K562 (cell line): ENCODE data around the gene SCYL1. TPM values are rescaled to one million over a fixed set of nuclear protein-coding genes. Genes with fewer than 3 reads are reported as not detected.

Experiments
- ARHGAP35 ChIP-seq: fragments of 450-650 bp; IDR thresholded peaks from 2 replicates; pipeline ENCODE4 v1.6.1; 2018; ENCODE audit not compliant: partially characterized antibody
- CEBPB ChIP-seq: fragments of 450-650 bp; IDR thresholded peaks from 2 replicates; pipeline ENCODE4 v1.6.1; 2016; ENCODE audit warnings: missing genetic modification characterization, missing compliant biosample characterization
- E2F5 ChIP-seq: sonication (generic); formaldehyde crosslinking; IDR thresholded peaks from 2 replicates; pipeline ENCODE4 v1.8.0; 2022; ENCODE audit warnings: mild to moderate bottlenecking, missing genetic modification reagents
- FOS ChIP-seq: IDR thresholded peaks from 3 replicates; pipeline ENCODE4 v1.6.1; 2011; ENCODE audit not compliant: insufficient read length; ENCODE audit errors: extremely low read depth
- NCOA6 ChIP-seq: fragments of 450-650 bp; IDR thresholded peaks from 2 replicates; pipeline ENCODE4 v1.6.1; 2017; ENCODE audit warnings: mild to moderate bottlenecking
- NR0B1 ChIP-seq: fragments of 450-650 bp; IDR thresholded peaks from one replicate; pipeline ENCODE4 v1.6.1; 2018; ENCODE audit warnings: mild to moderate bottlenecking, moderate library complexity; ENCODE audit not compliant: partially characterized antibody
- NR2F6 ChIP-seq: fragments of 450-650 bp; formaldehyde crosslinking; IDR thresholded peaks from 2 replicates; pipeline ENCODE4 v1.4.0; 2020; ENCODE audit warnings: mild to moderate bottlenecking
- RNF219 ChIP-seq: fragments of 250-450 bp; sonication (Bioruptor Pico); IDR thresholded peaks from 2 replicates; pipeline ENCODE4 v1.5.0; 2022; ENCODE audit warnings: mild to moderate bottlenecking
- SAP30 ChIP-seq: fragments of 200-600 bp; sonication (generic); IDR thresholded peaks from 2 replicates; pipeline ENCODE4 v1.6.1; 2012; ENCODE audit warnings: borderline replicate concordance, low read depth, mild to moderate bottlenecking, moderate library complexity, low read length, control low read depth, inconsistent platforms; ENCODE audit not compliant: insufficient read depth, poor library complexity, severe bottlenecking
- SMAD1 ChIP-seq: fragments of 150-350 bp; IDR thresholded peaks from 2 replicates; pipeline ENCODE4 v1.6.1; 2014; ENCODE audit warnings: low read length, low read depth; ENCODE audit not compliant: partially characterized antibody
- SREBF2 ChIP-seq: sonication (generic); formaldehyde crosslinking; IDR thresholded peaks from 2 replicates; pipeline ENCODE4 v1.4.0; 2020; ENCODE audit warnings: mild to moderate bottlenecking, missing genetic modification reagents
- ZNF121 ChIP-seq: sonication (generic); formaldehyde crosslinking; conservative IDR thresholded peaks from 2 replicates; pipeline ENCODE4 v1.8.0; 2022; ENCODE audit warnings: missing genetic modification reagents
- ZNF311 ChIP-seq: fragments of 250-450 bp; sonication (Bioruptor Pico); IDR thresholded peaks from 2 replicates; pipeline ENCODE4 v1.4.0; 2020; ENCODE audit warnings: mild to moderate bottlenecking, moderate library complexity
- ZNF551 ChIP-seq: fragments of 250-450 bp; sonication (Bioruptor Pico); IDR thresholded peaks from 2 replicates; pipeline ENCODE4 v1.5.0; 2021; ENCODE audit warnings: mild to moderate bottlenecking, moderate library complexity
- ZNF785 ChIP-seq: fragments of 250-450 bp; sonication (Bioruptor Pico); IDR thresholded peaks from 2 replicates; pipeline ENCODE4 v1.4.0; 2020; ENCODE audit warnings: mild to moderate bottlenecking
- polyA plus RNA-seq, 8 experiments: library from polyadenylated mRNA; depleted of rRNA in 4 of 8; stranded (reverse) in 5 of 8; unstranded in 3 of 8; fragments of >200 nt; fragmentation: Nextera tagmentation in 2 of 8; fragmentation: Illumina TruSeq in 1 of 8; extraction: Ambion mirVana in 2 of 8; extraction: Trizol in 1 of 8; gene quantifications; 2 replicates each; pipeline versions ENCODE4 v1.2.1 to v1.2.3, GENCODE V29; 2011 to 2014; ENCODE audit warnings: inconsistent platforms in 1 of 8, missing spikeins in 1 of 8
- total RNA-seq, 7 experiments: library from RNA; depleted of rRNA in 6 of 7; stranded (reverse); fragments of >200 nt in 6 of 7; fragmentation: Illumina TruSeq in 2 of 7; extraction: Trizol in 2 of 7; gene quantifications; 2 replicates each; pipeline versions ENCODE4 v1.2.1 to v1.2.3, GENCODE V29; 2011 to 2021; ENCODE audit warnings: low replicate concordance in 1 of 7
- TF ChIP-seq, protein P1 (sequence below): sonication (generic); formaldehyde crosslinking; IDR thresholded peaks from 2 replicates; pipeline ENCODE4 v1.8.0; 2023; ENCODE audit warnings: missing genetic modification reagents, mild to moderate bottlenecking, borderline replicate concordance

Gene SCYL1
- total and polyA plus RNA-seq, 9 of the 15 experiments (the other 6 are each of a cell fraction or from before 2014, with no cell fraction given): 1.9 to 145 (median 57.6) TPM

GRCh38 chr11:65504674-65505465 lies 20.0 kb upstream of the SCYL1 start (continued):
- TF ChIP-seq NR0B1 (no peak), FOS (no peak), NCOA6 (peak; percentile 13; the same call in 1 of the 2 replicates), ZNF311 (CRISPR knock-in tag) (no peak), SREBF2 (CRISPR knock-in tag) (no peak), SMAD1 (peak; percentile 78), NR2F6 (CRISPR knock-in tag) (no peak), RNF219 (no peak; the same call in 1 of the 2 replicates), E2F5 (CRISPR knock-in tag) (no peak), CEBPB (tag) (no peak), ARHGAP35 (no peak), ZNF551 (CRISPR knock-in tag) (peak; percentile 87), ZNF121 (CRISPR knock-in tag) (no peak), SAP30 (no peak), ZNF785 (CRISPR knock-in tag) (no peak)
- TF ChIP-seq, protein P1, sequence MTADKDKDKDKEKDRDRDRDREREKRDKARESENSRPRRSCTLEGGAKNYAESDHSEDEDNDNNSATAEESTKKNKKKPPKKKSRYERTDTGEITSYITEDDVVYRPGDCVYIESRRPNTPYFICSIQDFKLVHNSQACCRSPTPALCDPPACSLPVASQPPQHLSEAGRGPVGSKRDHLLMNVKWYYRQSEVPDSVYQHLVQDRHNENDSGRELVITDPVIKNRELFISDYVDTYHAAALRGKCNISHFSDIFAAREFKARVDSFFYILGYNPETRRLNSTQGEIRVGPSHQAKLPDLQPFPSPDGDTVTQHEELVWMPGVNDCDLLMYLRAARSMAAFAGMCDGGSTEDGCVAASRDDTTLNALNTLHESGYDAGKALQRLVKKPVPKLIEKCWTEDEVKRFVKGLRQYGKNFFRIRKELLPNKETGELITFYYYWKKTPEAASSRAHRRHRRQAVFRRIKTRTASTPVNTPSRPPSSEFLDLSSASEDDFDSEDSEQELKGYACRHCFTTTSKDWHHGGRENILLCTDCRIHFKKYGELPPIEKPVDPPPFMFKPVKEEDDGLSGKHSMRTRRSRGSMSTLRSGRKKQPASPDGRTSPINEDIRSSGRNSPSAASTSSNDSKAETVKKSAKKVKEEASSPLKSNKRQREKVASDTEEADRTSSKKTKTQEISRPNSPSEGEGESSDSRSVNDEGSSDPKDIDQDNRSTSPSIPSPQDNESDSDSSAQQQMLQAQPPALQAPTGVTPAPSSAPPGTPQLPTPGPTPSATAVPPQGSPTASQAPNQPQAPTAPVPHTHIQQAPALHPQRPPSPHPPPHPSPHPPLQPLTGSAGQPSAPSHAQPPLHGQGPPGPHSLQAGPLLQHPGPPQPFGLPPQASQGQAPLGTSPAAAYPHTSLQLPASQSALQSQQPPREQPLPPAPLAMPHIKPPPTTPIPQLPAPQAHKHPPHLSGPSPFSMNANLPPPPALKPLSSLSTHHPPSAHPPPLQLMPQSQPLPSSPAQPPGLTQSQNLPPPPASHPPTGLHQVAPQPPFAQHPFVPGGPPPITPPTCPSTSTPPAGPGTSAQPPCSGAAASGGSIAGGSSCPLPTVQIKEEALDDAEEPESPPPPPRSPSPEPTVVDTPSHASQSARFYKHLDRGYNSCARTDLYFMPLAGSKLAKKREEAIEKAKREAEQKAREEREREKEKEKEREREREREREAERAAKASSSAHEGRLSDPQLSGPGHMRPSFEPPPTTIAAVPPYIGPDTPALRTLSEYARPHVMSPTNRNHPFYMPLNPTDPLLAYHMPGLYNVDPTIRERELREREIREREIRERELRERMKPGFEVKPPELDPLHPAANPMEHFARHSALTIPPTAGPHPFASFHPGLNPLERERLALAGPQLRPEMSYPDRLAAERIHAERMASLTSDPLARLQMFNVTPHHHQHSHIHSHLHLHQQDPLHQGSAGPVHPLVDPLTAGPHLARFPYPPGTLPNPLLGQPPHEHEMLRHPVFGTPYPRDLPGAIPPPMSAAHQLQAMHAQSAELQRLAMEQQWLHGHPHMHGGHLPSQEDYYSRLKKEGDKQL (CRISPR knock-in tag): no peak; the same call in 1 of the 2 replicates
